ENCODE data around the gene S100A14.

The S100A14 gene

GRCh38 chr1:153578936-153579335 is 37.2 kb downstream of the S100A14 start:
- H3K9me3 ChIP-seq (replicated peaks in 1 of 2; ENCODE audit: control insufficient read depth in 2 of 2, insufficient read depth in 1 of 2, low read depth in 1 of 2, low read length in 2 of 2): no peaks in the 10 kb centered on the region
- no peak overlapping the region for H3K23ac ChIP-seq (ENCODE audit: low read depth, low read length, poor library complexity)
- H3K14ac ChIP-seq (ENCODE audit: low read length): no peak overlapping the region
- DNase-seq (ENCODE audit: low spot score): no peak
- no peak overlapping the region for H3K9ac ChIP-seq (ENCODE audit: low read depth, low read length, poor library complexity)
- H3K4ac ChIP-seq (ENCODE audit: low read length): no peak overlapping the region
- WGBS, 2 donors (ENCODE audit: extremely low coverage in 2 of 2, insufficient read length in 2 of 2, insufficient replicate concordance in 1 of 2): no CpG with 5 or more reads among the region's 3 CpGs
- no peak overlapping the region for H2BK15ac ChIP-seq (ENCODE audit: low read length)
- peak overlapping the region; percentile 51 for H2AFZ ChIP-seq (ENCODE audit: low read length)
- no peaks in the 10 kb centered on the region for H3K79me1 ChIP-seq (ENCODE audit: low read depth, low read length)
- no peak overlapping the region for H3K27ac ChIP-seq (replicated peaks; ENCODE audit: low read length)
- no peak overlapping the region for H4K91ac ChIP-seq (ENCODE audit: low read depth, low read length, poor library complexity)
- no peak overlapping the region for H2AK5ac ChIP-seq (ENCODE audit: low read depth, low read length)
- no peak overlapping the region for H2BK5ac ChIP-seq (ENCODE audit: low read length)
- no peak overlapping the region for H2BK120ac ChIP-seq (ENCODE audit: low read depth, low read length)
- H4K8ac ChIP-seq (ENCODE audit: low read depth, low read length): no peak overlapping the region
- no peak overlapping the region for H3K4me2 ChIP-seq (ENCODE audit: insufficient read depth, low read length, poor library complexity, severe bottlenecking)
- no peaks in the 10 kb centered on the region for H3K36me3 ChIP-seq (replicated peaks in 1 of 2; ENCODE audit: control insufficient read depth in 2 of 2, insufficient read depth in 2 of 2, low read length in 2 of 2)
- no peak overlapping the region for H3K4me3 ChIP-seq (ENCODE audit: low read length in 2 of 2)
- no peak overlapping the region for H2BK12ac ChIP-seq (ENCODE audit: low read length)
- no peak overlapping the region for H3K18ac ChIP-seq (ENCODE audit: low read length)
- peaks cover 8 to 15% of the 10 kb centered on the region in 2 donors for H3K4me1 ChIP-seq (ENCODE audit: control insufficient read depth in 2 of 2, insufficient read depth in 1 of 2, low read depth in 1 of 2, low read length in 2 of 2)
- no peaks in the 10 kb centered on the region for H3K27me3 ChIP-seq (ENCODE audit: control insufficient read depth in 3 of 3, insufficient read depth in 3 of 3, low read depth in 1 of 3, low read length in 3 of 3)

GRCh38 chr1:153578490-153578889 is 37.6 kb downstream of the S100A14 start:
- Histone ChIP-seq H3K23ac (ENCODE audit: low read depth, low read length, poor library complexity) (no peak overlapping the region), H3K79me1 (ENCODE audit: low read depth, low read length) (no peaks in the 10 kb centered on the region), H3K27ac (replicated peaks; ENCODE audit: low read length) (no peak overlapping the region), H4K91ac (ENCODE audit: low read depth, low read length, poor library complexity) (no peak overlapping the region), H3K18ac (ENCODE audit: low read length) (no peak overlapping the region), H2BK120ac (ENCODE audit: low read depth, low read length) (no peak overlapping the region), H3K14ac (ENCODE audit: low read length) (no peak overlapping the region), H3K27me3 (ENCODE audit: control insufficient read depth in 3 of 3, insufficient read depth in 3 of 3, low read depth in 1 of 3, low read length in 3 of 3) (no peaks in the 10 kb centered on the region), H2BK15ac (ENCODE audit: low read length) (no peak overlapping the region), H2AK5ac (ENCODE audit: low read depth, low read length) (no peak overlapping the region), H3K36me3 (replicated peaks in 1 of 2; ENCODE audit: control insufficient read depth in 2 of 2, insufficient read depth in 2 of 2, low read length in 2 of 2) (no peaks in the 10 kb centered on the region), H2BK12ac (ENCODE audit: low read length) (no peak overlapping the region), H3K9me3 (replicated peaks in 1 of 2; ENCODE audit: control insufficient read depth in 2 of 2, insufficient read depth in 1 of 2, low read depth in 1 of 2, low read length in 2 of 2) (no peaks in the 10 kb centered on the region), H3K9ac (ENCODE audit: low read depth, low read length, poor library complexity) (no peak overlapping the region), H4K8ac (ENCODE audit: low read depth, low read length) (no peak overlapping the region), H2AFZ (ENCODE audit: low read length) (peak overlapping the region; percentile 51), H3K4ac (ENCODE audit: low read length) (no peak overlapping the region), H3K4me2 (ENCODE audit: insufficient read depth, low read length, poor library complexity, severe bottlenecking) (no peak overlapping the region), H2BK5ac (ENCODE audit: low read length) (no peak overlapping the region), H3K4me3 (ENCODE audit: low read length in 2 of 2) (no peak overlapping the region), H3K4me1 (ENCODE audit: control insufficient read depth in 2 of 2, insufficient read depth in 1 of 2, low read depth in 1 of 2, low read length in 2 of 2) (peaks cover 7 to 13% of the 10 kb centered on the region in 2 donors)
- DNase-seq (ENCODE audit: low spot score): no peak

GRCh38 chr1:153577624-153578051 is 38.5 kb downstream of the S100A14 start:
- H3K4me2 ChIP-seq (ENCODE audit: insufficient read depth, low read length, poor library complexity, severe bottlenecking): no peak overlapping the region
- peaks cover 7 to 13% of the 10 kb centered on the region in 2 donors for H3K4me1 ChIP-seq (ENCODE audit: control insufficient read depth in 2 of 2, insufficient read depth in 1 of 2, low read depth in 1 of 2, low read length in 2 of 2)
- no peaks in the 10 kb centered on the region for H3K79me1 ChIP-seq (ENCODE audit: low read depth, low read length)
- no peak overlapping the region for H3K23ac ChIP-seq (ENCODE audit: low read depth, low read length, poor library complexity)
- H3K36me3 ChIP-seq (replicated peaks in 1 of 2; ENCODE audit: control insufficient read depth in 2 of 2, insufficient read depth in 2 of 2, low read length in 2 of 2): no peaks in the 10 kb centered on the region
- H3K18ac ChIP-seq (ENCODE audit: low read length): peak overlapping the region; percentile 8
- no peak overlapping the region for H2AFZ ChIP-seq (ENCODE audit: low read length)
- H3K4ac ChIP-seq (ENCODE audit: low read length): no peak overlapping the region
- no peak overlapping the region for H3K4me3 ChIP-seq (ENCODE audit: low read length in 2 of 2)
- H2BK15ac ChIP-seq (ENCODE audit: low read length): no peak overlapping the region
- H3K14ac ChIP-seq (ENCODE audit: low read length): no peak overlapping the region
- WGBS, 2 donors (ENCODE audit: extremely low coverage in 2 of 2, insufficient read length in 2 of 2, insufficient replicate concordance in 1 of 2): no CpG with 5 or more reads among the region's 9 CpGs
- H2BK5ac ChIP-seq (ENCODE audit: low read length): no peak overlapping the region
- H3K9me3 ChIP-seq (replicated peaks in 1 of 2; ENCODE audit: control insufficient read depth in 2 of 2, insufficient read depth in 1 of 2, low read depth in 1 of 2, low read length in 2 of 2): no peaks in the 10 kb centered on the region
- DNase-seq (ENCODE audit: low spot score): no peak
- H3K27me3 ChIP-seq (ENCODE audit: control insufficient read depth in 3 of 3, insufficient read depth in 3 of 3, low read depth in 1 of 3, low read length in 3 of 3): no peaks in the 10 kb centered on the region
- H2BK12ac ChIP-seq (ENCODE audit: low read length): no peak overlapping the region
- no peak overlapping the region for H2AK5ac ChIP-seq (ENCODE audit: low read depth, low read length)
- no peak overlapping the region for H3K27ac ChIP-seq (replicated peaks; ENCODE audit: low read length)
- H3K9ac ChIP-seq (ENCODE audit: low read depth, low read length, poor library complexity): no peak overlapping the region
- no peak overlapping the region for H2BK120ac ChIP-seq (ENCODE audit: low read depth, low read length)
- H4K91ac ChIP-seq (ENCODE audit: low read depth, low read length, poor library complexity): no peak overlapping the region
- H4K8ac ChIP-seq (ENCODE audit: low read depth, low read length): no peak overlapping the region

GRCh38 chr1:153577138-153577537 is 39.0 kb downstream of the S100A14 start:
- H2BK12ac ChIP-seq (ENCODE audit: low read length): no peak overlapping the region
- H2BK120ac ChIP-seq (ENCODE audit: low read depth, low read length): no peak overlapping the region
- no peak overlapping the region for H2BK15ac ChIP-seq (ENCODE audit: low read length)
- H3K36me3 ChIP-seq (replicated peaks in 1 of 2; ENCODE audit: control insufficient read depth in 2 of 2, insufficient read depth in 2 of 2, low read length in 2 of 2): no peaks in the 10 kb centered on the region
- no peak overlapping the region for H3K23ac ChIP-seq (ENCODE audit: low read depth, low read length, poor library complexity)
- WGBS, 2 donors (ENCODE audit: extremely low coverage in 2 of 2, insufficient read length in 2 of 2, insufficient replicate concordance in 1 of 2): no CpG with 5 or more reads among the region's 4 CpGs
- H3K18ac ChIP-seq (ENCODE audit: low read length): no peak overlapping the region
- no peak overlapping the region for H3K4ac ChIP-seq (ENCODE audit: low read length)
- H4K8ac ChIP-seq (ENCODE audit: low read depth, low read length): no peak overlapping the region
- H3K79me1 ChIP-seq (ENCODE audit: low read depth, low read length): no peaks in the 10 kb centered on the region
- H3K9me3 ChIP-seq (replicated peaks in 1 of 2; ENCODE audit: control insufficient read depth in 2 of 2, insufficient read depth in 1 of 2, low read depth in 1 of 2, low read length in 2 of 2): no peaks in the 10 kb centered on the region
- H3K27ac ChIP-seq (replicated peaks; ENCODE audit: low read length): no peak overlapping the region
- no peak overlapping the region for H2AK5ac ChIP-seq (ENCODE audit: low read depth, low read length)
- DNase-seq (ENCODE audit: low spot score): no peak
- H3K9ac ChIP-seq (ENCODE audit: low read depth, low read length, poor library complexity): no peak overlapping the region
- H3K4me3 ChIP-seq (ENCODE audit: low read length in 2 of 2): no peak overlapping the region
- no peaks in the 10 kb centered on the region for H3K27me3 ChIP-seq (ENCODE audit: control insufficient read depth in 3 of 3, insufficient read depth in 3 of 3, low read depth in 1 of 3, low read length in 3 of 3)
- no peak overlapping the region for H2AFZ ChIP-seq (ENCODE audit: low read length)
- H3K14ac ChIP-seq (ENCODE audit: low read length): no peak overlapping the region
- no peak overlapping the region for H2BK5ac ChIP-seq (ENCODE audit: low read length)
- no peak overlapping the region for H3K4me2 ChIP-seq (ENCODE audit: insufficient read depth, low read length, poor library complexity, severe bottlenecking)
- no peak overlapping the region for H4K91ac ChIP-seq (ENCODE audit: low read depth, low read length, poor library complexity)
- peaks cover 7 to 13% of the 10 kb centered on the region in 2 donors for H3K4me1 ChIP-seq (ENCODE audit: control insufficient read depth in 2 of 2, insufficient read depth in 1 of 2, low read depth in 1 of 2, low read length in 2 of 2)
